ENCODE data around the gene RASSF1. TPM values are rescaled to one million over a fixed set of nuclear protein-coding genes. Genes with fewer than 3 reads are reported as not detected.
A peak's percentile ranks its signal among the peaks of the same experiment; 100 is the strongest.

Gene RASSF1
- total RNA-seq, 1 donor from 2014 or later, result 13.8 TPM

GRCh38 chr3:50378024-50378423 lies 37.4 kb upstream of the RASSF1 start:
- Mint-ChIP-seq H3K9me3 (no peaks in the 10 kb centered on the region), H3K27ac (no peak overlapping the region), H3K36me3 (no peaks in the 10 kb centered on the region), H3K27me3 (no peaks in the 10 kb centered on the region), H3K4me1 (ENCODE audit: unreplicated experiment) (peaks cover 28% of the 10 kb centered on the region), H3K4me3 (no peak overlapping the region)
- no peak for DNase-seq (ENCODE audit: extremely low spot score, unreplicated experiment)
- TF ChIP-seq CTCF (conservative IDR thresholded peaks at IDR 0.05), result no peak

- H3K4me1 Mint-ChIP-seq (ENCODE audit: unreplicated experiment), result peaks cover 27% of the 10 kb centered on the region
These were observed 34.8 kb upstream of the RASSF1 start for GRCh38 chr3:50375258-50375931.

GRCh38 chr3:50374363-50375257 lies 34.0 kb upstream of the RASSF1 start:
- Mint-ChIP-seq H3K27ac (no peak overlapping the region), H3K4me1 (ENCODE audit: unreplicated experiment) (peaks cover 20% of the 10 kb centered on the region), H3K9me3 (no peaks in the 10 kb centered on the region), H3K36me3 (no peaks in the 10 kb centered on the region), H3K27me3 (no peaks in the 10 kb centered on the region), H3K4me3 (no peak overlapping the region)
- TF ChIP-seq CTCF (conservative IDR thresholded peaks at IDR 0.05), result no peak
- DNase-seq (ENCODE audit: extremely low spot score, unreplicated experiment), result no peak

More at GRCh38 chr3:50375258-50375931, 34.8 kb upstream of the RASSF1 start:
- no peak overlapping the region for H3K27ac Mint-ChIP-seq
- no peak for DNase-seq (ENCODE audit: extremely low spot score, unreplicated experiment)
- TF ChIP-seq CTCF (conservative IDR thresholded peaks at IDR 0.05), result no peak
- H3K36me3 Mint-ChIP-seq, result no peaks in the 10 kb centered on the region
- H3K27me3 Mint-ChIP-seq, result no peaks in the 10 kb centered on the region
- no peak overlapping the region for H3K4me3 Mint-ChIP-seq
- H3K9me3 Mint-ChIP-seq, result no peaks in the 10 kb centered on the region

GRCh38 chr3:50373146-50374051 lies 32.8 kb upstream of the RASSF1 start:
- TF ChIP-seq CTCF (conservative IDR thresholded peaks at IDR 0.05), result no peak
- H3K4me3 Mint-ChIP-seq, result no peak overlapping the region
- H3K36me3 Mint-ChIP-seq, result no peaks in the 10 kb centered on the region
- no peak overlapping the region for H3K27ac Mint-ChIP-seq
- DNase-seq (ENCODE audit: extremely low spot score, unreplicated experiment), result no peak
- H3K9me3 Mint-ChIP-seq, result no peaks in the 10 kb centered on the region
- H3K4me1 Mint-ChIP-seq (ENCODE audit: unreplicated experiment), result peaks cover 15% of the 10 kb centered on the region
- H3K27me3 Mint-ChIP-seq, result no peaks in the 10 kb centered on the region

GRCh38 chr3:50372349-50372748 lies 31.7 kb upstream of the RASSF1 start:
- no peak overlapping the region for H3K27ac Mint-ChIP-seq
- H3K9me3 Mint-ChIP-seq, result no peaks in the 10 kb centered on the region
- DNase-seq (ENCODE audit: extremely low spot score, unreplicated experiment), result no peak
- no peak overlapping the region for H3K4me3 Mint-ChIP-seq
- peak; percentile 26 for TF ChIP-seq CTCF (conservative IDR thresholded peaks at IDR 0.05)
- H3K36me3 Mint-ChIP-seq, result no peaks in the 10 kb centered on the region
- H3K4me1 Mint-ChIP-seq (ENCODE audit: unreplicated experiment), result peaks cover 15% of the 10 kb centered on the region
- H3K27me3 Mint-ChIP-seq, result no peaks in the 10 kb centered on the region
